NCI-H446 treated with DMSO at 0.1 percent for 48 hours (cell line): ENCODE results near the gene STEAP1B.
A peak's percentile ranks its signal among the peaks of the same experiment; 100 is the strongest.

Experiments used
- DNase-seq: peaks from one replicate; lab custom pipeline; 2025; lab: John Stamatoyannopoulos, UW

Gene STEAP1B

GRCh38 chr7:22400150-22400814 lies 99.7 kb downstream of the STEAP1B start:
- DNase-seq: no peak

GRCh38 chr7:22399546-22399945 lies 100.4 kb downstream of the STEAP1B start:
- DNase-seq: no peak

DNA sequence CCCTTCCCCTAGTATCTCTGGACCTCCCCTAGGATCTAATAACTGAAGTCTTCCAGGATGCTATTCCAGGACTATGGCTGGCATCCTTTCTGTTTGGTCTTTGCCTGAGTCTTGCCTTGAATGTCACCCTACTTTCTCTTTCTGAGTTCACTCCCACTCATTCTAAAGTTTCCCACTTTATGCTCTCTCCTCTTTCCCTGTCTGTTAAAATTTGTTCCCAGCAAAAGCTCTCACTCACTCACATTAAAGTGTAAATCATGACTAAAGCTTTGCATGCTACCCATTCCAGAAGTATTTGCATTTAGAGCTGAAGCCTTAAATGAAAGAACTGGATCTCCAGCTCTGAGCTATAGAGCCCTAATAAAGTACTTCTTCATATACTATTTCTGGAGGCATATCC lies 100.9 kb downstream of the STEAP1B start:
- no peak for DNase-seq

DNA sequence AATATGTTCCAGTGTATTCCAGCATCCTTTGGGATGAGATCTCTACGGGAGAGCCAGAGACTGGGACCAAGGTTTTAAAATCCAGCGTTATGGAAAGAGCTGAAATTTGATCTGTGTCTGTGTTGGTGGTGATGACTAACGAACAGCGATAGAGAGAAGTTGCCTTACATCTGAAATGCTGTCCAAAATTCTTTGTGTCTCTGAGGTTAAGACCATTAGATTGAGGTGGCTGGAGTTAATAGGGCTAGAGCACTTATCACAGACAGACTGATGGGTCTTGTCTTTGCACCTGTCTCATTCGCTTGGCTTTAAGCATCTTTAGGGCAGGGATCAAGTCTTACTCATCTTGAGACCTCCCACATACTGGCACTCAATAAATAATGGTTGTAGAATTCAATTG lies 102.0 kb downstream of the STEAP1B start:
- no peak for DNase-seq

GRCh38 chr7:22395222-22395621 lies 104.8 kb downstream of the STEAP1B start:
- no peak for DNase-seq

GRCh38 chr7:22394739-22395138 lies 105.2 kb downstream of the STEAP1B start:
- no peak for DNase-seq

DNA sequence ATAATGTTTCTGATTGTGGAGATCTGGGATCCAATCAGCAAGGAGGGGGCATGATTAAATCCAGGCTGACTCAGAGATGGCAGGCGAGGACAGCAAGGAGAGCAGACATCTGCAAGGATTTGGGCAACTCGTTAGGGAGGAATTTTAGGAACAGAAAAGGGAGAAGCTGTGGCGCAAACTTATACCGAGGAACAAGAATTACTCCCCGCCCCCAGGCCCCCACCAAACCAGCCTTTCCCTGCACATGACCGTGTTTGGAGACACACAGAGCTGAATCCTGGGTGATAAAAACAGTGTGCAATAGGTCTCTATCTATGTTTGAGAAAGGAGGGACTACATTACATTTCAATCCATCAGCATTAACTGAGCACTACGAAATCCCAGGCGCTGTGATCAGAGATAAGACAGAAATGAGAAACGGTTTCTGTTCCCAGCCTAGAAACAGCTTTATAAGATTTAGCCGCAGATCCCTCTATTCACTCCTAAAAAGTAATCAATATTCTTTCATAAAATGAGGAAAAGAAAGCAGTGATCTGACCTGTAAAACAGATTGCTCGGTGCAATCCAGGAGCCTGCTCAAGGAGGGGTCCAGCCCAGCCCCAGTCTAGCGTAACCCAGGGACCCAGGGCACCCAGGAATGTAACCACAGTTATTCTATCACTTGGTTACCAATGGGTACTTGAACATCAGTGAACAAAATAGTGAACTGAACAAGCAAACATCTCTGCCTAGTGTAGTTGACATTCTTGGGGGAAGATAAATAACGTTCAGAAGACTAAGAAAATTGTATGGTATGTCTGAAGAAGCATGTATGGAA lies 105.9 kb downstream of the STEAP1B start:
- DNase-seq: no peak

DNA sequence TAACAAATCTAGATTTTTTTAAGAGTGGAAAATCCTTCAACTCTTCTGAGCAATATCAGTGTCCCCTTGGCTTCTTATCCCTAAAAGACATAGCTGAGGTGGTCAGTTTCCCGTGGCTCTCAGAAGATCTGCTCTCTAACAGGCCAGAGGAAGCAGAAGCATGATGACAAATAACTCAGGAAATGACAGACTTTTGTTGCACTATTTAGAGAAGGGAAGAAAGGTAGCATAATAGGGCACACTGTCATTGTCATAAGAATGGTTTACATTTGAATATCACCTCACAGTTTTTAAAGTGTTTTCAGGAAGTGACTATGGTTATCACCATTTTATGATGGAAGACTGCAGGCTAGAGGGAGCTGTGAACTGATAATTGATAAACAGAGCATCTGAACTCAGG lies 109.5 kb downstream of the STEAP1B start:
- DNase-seq: no peak

DNA sequence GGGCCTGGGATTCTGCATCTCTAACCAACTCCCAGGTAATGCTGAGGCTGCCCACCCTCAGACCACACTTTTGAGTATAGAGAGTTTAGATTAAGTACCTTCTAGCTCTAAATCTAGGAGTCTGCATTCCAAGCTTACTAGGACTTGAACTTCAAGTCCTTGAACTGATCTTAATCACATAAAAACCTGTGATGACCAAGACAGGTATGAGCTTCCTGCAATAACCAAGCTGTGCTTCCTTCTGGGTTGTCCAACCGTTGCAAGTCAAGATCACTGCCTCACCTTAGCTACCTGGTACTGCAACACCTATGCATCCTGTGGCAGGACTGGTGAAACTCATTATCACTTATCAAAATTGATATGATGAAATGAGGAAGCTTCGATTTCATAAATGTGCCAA lies 110.1 kb downstream of the STEAP1B start:
- DNase-seq: no peak

DNA sequence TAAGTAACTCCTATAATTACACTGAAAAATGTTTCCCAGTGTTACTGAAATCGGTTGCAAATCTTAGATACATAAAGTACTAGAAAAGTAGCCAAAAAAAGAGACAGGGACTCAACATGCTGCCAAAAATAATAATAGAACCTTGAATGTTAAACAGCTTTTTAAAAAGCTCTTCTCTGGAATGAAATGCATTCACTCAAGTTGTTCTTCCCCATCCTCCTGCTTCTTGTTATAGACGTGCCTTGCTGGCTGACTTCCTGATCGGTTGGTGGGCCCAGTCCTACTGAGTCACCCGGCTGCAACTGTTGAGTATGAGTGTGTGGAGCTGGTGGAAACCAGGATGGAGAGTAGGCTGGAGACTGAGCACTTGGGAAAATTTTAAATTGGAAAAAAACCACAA lies 112.4 kb downstream of the STEAP1B start:
- peak; percentile 53 for DNase-seq

DNA sequence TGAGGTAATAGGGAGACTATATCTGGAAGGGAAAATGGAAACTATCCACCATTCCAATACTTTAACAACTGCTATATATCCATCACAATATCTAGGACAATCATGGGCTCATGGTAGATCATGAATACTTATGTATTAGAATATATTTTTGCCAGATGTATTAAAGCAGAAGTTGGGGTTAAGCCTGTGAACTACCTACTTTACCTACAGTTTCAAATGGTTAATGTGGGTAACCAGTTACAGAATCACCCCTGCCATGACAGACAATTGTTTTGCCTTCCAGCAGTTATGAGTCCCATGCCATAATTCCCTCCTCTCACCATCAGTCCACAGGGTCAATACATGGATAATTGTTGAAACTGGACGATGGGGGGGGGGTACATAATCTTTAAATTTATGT lies 113.1 kb downstream of the STEAP1B start:
- DNase-seq: no peak

GRCh38 chr7:22386206-22386858 lies 113.7 kb downstream of the STEAP1B start:
- no peak for DNase-seq

DNA sequence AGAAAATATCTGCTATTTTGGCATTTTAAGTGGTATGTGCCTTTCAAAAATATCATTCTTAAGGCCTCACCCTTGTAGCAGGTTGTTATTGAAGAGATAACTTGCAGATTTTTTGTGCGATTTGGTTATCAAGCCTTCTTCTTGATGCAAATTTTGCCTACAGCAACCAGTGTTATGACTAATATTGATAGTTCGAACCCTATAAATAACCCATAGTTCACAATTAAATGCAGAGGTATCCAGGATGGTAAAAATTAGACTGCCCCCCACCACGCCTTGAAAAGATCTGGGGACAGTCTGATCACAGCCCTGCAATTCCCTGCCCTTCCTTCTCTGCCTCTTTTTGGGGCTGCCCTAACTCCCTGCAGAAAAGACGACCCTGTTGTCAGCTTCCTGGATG lies 114.7 kb downstream of the STEAP1B start:
- DNase-seq: no peak

GRCh38 chr7:22380333-22380732 lies 119.7 kb downstream of the STEAP1B start:
- DNase-seq: no peak

DNA sequence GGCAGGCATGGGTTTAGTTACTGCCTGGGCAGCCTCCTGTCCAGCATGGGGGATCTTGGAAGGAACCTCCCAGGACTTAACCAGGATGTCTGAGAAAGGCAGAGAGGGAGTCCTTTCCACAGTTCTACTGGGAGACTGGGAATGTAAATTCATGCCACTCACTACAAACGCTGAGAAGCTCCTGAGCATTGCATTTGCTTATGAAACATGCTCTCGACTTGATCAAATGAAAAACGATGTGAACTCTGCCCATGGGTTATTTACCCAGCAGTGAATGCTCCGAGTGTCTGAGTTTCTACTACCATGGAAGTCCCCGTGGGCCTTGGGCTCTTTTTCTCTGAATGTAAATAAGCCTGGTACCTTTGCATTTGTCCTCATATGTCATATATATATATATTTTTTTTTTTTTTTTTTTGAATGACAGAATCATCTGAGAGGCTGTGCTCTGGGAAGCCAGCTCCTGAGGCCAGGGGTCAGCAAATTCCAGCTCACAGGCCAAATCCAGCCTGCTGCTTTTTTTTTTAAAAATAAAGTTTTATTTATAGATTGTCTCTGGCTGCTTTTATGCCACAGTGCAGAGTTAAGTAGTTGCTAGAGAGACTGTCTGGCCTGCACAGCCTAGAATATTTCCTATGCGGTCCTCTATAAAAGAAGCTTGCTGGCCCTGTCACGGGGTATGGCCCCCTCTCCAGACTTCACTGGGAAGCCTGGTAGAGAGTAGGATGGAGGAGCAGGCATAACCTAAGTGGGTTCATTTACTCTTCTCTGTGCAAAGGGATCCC lies 121.6 kb downstream of the STEAP1B start:
- DNase-seq: no peak

GRCh38 chr7:22377703-22378102 lies 122.3 kb downstream of the STEAP1B start:
- DNase-seq: no peak

DNA sequence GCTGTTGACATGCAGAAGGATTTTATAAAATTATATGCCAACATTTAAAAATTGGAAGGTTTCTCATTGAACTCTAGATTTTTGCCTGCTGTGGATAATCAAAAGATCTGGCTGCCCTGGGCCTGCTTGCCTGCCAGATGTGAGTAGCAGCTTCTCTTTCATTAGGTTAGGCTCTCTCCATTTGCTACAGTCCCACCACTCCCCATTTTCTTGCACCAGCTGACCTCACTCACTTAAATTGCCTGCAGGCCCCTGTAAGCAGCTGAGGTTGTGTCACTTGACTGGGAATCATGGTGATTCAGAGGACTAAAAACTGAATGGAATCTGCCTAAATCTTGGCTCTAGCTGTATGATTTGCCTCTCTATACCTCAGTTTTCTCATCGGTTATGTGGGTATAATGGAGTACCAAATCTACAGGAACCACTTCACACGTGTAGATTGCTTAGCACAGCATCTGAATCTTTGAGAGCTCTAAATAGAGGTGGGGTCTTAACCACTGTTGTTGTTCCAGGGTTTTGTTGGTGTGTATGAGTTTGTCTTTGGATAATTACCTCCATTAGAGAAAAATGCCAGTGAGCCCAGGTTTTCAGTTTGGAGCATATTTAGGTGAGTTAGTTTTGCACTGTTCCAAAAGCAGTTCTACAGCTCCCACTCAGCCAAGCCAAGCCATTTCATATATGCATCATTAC lies 124.5 kb downstream of the STEAP1B start:
- DNase-seq: no peak

DNA sequence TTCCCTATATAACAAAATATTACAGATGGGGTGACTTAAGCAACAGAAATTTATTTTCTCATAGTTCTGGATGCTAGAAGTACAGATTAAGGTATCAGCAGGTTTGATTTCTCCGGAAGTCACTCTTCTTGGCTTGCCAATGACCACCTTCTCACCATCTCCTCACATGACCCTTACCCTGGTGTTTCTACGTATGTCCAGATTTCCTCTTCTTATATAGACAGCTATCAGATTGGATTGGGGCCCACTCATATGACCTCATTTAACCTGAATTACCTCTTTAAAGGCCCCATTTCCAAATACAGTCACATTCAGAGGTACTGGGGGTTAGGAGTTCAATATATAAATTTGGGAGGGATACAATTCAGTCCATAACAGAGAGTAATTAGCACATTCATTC lies 126.1 kb downstream of the STEAP1B start:
- no peak for DNase-seq

DNA sequence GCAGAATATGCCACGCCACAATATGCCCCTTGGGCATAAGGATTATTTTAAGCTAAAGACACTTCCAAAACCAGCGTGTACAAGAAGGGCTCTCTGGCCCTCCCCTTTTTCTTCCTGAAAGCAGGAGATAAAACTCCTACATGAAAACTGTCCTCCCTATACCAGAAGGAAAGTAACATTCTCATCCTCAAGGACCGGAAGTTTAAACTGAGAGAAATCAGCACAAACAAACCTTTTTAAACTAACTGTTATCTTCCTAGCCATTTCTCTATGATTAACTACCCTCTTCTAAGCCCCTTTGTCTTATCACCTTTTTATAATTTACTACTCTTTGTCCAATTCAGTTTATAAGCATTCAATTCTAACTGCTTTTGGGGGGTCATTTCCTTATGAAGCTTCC lies 126.6 kb downstream of the STEAP1B start:
- DNase-seq: no peak

GRCh38 chr7:22372863-22373262 lies 127.1 kb downstream of the STEAP1B start:
- no peak for DNase-seq

GRCh38 chr7:22371878-22372277 lies 128.1 kb downstream of the STEAP1B start:
- DNase-seq: no peak
